DOHH2 (cell line): Measurements from ENCODE around the gene CIC.

Experiments
- H3F3A ChIP-seq: fragments of 200-600 bp; sonication (generic), shearing (Covaris generic); 2 replicates; pipeline ENCODE4 v1.6.0; 2016; ENCODE audit warnings: antibody characterized with exemption, mild to moderate bottlenecking; ENCODE audit not compliant: control insufficient read depth, insufficient read depth
- H3K27ac ChIP-seq: fragments of 200-600 bp; sonication (generic); 2 replicates; pipeline ENCODE4 v1.5.1; 2014; ENCODE audit warnings: low read depth, mild to moderate bottlenecking, low read length, moderate library complexity
- H3K27me3 ChIP-seq: fragments of 200-600 bp; sonication (generic); 2 replicates; pipeline ENCODE4 v1.6.1; 2014; ENCODE audit warnings: mild to moderate bottlenecking, low read length, mixed read lengths; ENCODE audit not compliant: control insufficient read depth
- H3K36me3 ChIP-seq: fragments of 200-600 bp; sonication (generic); 2 replicates; pipeline ENCODE4 v1.6.1; 2014; ENCODE audit warnings: mild to moderate bottlenecking, low read length, moderate library complexity, mixed read lengths; ENCODE audit not compliant: control insufficient read depth
- H3K4me1 ChIP-seq: fragments of 200-600 bp; sonication (generic); 2 replicates; pipeline ENCODE4 v1.6.1; 2014; ENCODE audit warnings: mild to moderate bottlenecking, low read length, mixed read lengths; ENCODE audit not compliant: control insufficient read depth
- H3K4me2 ChIP-seq: fragments of 200-600 bp; sonication (generic); 2 replicates; pipeline ENCODE4 v1.6.0; 2014; ENCODE audit warnings: mild to moderate bottlenecking, low read length, moderate library complexity
- H3K4me3 ChIP-seq: fragments of 200-600 bp; sonication (generic); 2 replicates; pipeline ENCODE4 v1.5.1; 2014; ENCODE audit warnings: mild to moderate bottlenecking, low read length, mixed read lengths
- H3K79me2 ChIP-seq: fragments of 200-600 bp; sonication (generic); 2 replicates; pipeline ENCODE4 v1.6.1; 2014; ENCODE audit warnings: mild to moderate bottlenecking, low read length, mixed read lengths; ENCODE audit not compliant: control insufficient read depth
- H3K9me2 ChIP-seq: fragments of 200-600 bp; sonication (generic); replicated peaks from 2 replicates; pipeline ENCODE4 v1.6.1; 2014; ENCODE audit warnings: mild to moderate bottlenecking, low read length, mixed read lengths; ENCODE audit not compliant: control insufficient read depth
- H3K9me3 ChIP-seq: fragments of 200-600 bp; sonication (generic); 2 replicates; pipeline ENCODE4 v1.6.1; 2014; ENCODE audit warnings: antibody characterized with exemption, low read length, mixed read lengths; ENCODE audit not compliant: control insufficient read depth, insufficient read depth
- H4K20me1 ChIP-seq: fragments of 200-600 bp; sonication (generic); 2 replicates; pipeline ENCODE4 v1.6.0; 2014; ENCODE audit warnings: low read depth, mild to moderate bottlenecking, antibody characterized with exemption, low read length, moderate library complexity; ENCODE audit not compliant: control insufficient read depth, insufficient read depth
- EZH2phosphoT487 ChIP-seq: fragments of 200-600 bp; sonication (generic); IDR thresholded peaks from 2 replicates; pipeline ENCODE4 v1.6.1; 2017; ENCODE audit warnings: borderline replicate concordance, mild to moderate bottlenecking, antibody characterized with exemption, low read length, moderate library complexity, mixed read lengths
- TF ChIP-seq, protein P1 (sequence below): fragments of 200-600 bp; sonication (generic); IDR thresholded peaks from one replicate; pipeline ENCODE4 v1.5.1; 2014; ENCODE audit warnings: antibody characterized with exemption, mild to moderate bottlenecking, low read depth, low read length; ENCODE audit not compliant: poor library complexity, severe bottlenecking

Gene CIC

GRCh38 chr19:42250183-42250665 is 18.8 kb upstream of the CIC start:
- Histone ChIP-seq H3K27me3 (no peaks in the 10 kb centered on the region), H3K4me2 (no peak overlapping the region), H3K79me2 (peaks cover 52% of the 10 kb centered on the region), H3F3A (peaks cover 13% of the 10 kb centered on the region), H3K4me1 (peaks cover 27% of the 10 kb centered on the region), H3K9me2 (no peaks in the 10 kb centered on the region), H3K4me3 (no peak overlapping the region), H3K27ac (no peak overlapping the region), H3K36me3 (peaks cover 60% of the 10 kb centered on the region), H4K20me1 (no peaks in the 10 kb centered on the region; the same call in 1 of the 2 replicates), H3K9me3 (no peaks in the 10 kb centered on the region)
- no peak for TF ChIP-seq EZH2phosphoT487
- TF ChIP-seq, protein P1, sequence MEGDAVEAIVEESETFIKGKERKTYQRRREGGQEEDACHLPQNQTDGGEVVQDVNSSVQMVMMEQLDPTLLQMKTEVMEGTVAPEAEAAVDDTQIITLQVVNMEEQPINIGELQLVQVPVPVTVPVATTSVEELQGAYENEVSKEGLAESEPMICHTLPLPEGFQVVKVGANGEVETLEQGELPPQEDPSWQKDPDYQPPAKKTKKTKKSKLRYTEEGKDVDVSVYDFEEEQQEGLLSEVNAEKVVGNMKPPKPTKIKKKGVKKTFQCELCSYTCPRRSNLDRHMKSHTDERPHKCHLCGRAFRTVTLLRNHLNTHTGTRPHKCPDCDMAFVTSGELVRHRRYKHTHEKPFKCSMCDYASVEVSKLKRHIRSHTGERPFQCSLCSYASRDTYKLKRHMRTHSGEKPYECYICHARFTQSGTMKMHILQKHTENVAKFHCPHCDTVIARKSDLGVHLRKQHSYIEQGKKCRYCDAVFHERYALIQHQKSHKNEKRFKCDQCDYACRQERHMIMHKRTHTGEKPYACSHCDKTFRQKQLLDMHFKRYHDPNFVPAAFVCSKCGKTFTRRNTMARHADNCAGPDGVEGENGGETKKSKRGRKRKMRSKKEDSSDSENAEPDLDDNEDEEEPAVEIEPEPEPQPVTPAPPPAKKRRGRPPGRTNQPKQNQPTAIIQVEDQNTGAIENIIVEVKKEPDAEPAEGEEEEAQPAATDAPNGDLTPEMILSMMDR, result no peak

DNA sequence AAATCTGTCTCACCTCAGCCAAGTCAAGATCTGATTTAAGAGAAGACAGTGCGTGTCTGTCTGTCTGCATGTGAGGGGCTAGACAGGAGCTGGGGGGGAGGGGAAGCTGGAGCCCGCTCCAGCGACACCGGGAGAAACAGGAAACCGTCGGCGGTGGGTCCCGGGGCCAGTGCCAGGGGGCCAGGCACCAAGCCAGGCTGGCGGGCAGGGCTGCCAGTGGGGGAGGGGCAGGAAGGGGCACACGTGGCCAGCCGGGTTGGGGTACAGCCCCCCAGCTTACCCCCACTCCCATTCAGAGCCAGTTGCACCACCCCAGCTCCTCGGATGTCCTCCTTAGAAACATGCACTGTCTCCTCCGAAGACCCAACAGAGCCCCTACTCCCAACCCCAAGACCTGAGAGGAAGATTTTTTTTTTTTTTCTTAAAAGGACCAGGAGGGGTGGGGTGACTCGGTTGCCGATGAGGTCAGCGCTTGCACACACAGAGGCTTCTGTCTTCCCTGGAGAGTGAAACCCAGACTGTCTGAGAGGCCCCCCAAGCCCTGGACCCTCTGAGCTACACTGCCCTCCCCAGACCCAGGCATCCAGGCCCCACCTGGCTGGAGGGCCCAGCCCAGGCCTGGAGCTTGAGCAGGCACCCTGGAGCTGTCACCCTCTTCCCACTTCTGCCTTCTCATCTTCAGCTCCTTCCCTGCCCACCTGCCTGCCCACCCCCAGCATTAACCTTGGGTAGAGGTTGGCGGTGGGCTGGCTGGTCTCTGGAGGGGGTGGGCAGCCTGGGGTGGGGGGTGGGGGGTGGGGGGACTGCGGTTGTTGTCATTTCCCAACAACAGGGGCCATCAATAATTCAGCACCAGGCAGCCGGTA is 18.2 kb upstream of the CIC start:
- Histone ChIP-seq H3K36me3 (peaks cover 60% of the 10 kb centered on the region), H3K27ac (no peak overlapping the region), H3K9me2 (no peaks in the 10 kb centered on the region), H3F3A (peaks cover 8% of the 10 kb centered on the region), H3K9me3 (no peaks in the 10 kb centered on the region), H3K4me3 (no peak overlapping the region), H3K79me2 (peaks cover 52% of the 10 kb centered on the region), H4K20me1 (no peaks in the 10 kb centered on the region; the same call in 1 of the 2 replicates), H3K4me2 (no peak overlapping the region), H3K27me3 (peaks cover 3% of the 10 kb centered on the region; the same call in 1 of the 2 replicates), H3K4me1 (peaks cover 29% of the 10 kb centered on the region)
- no peak for TF ChIP-seq EZH2phosphoT487
- TF ChIP-seq, protein P1, result no peak

GRCh38 chr19:42251572-42252358 is 17.3 kb upstream of the CIC start:
- H3F3A ChIP-seq, result no peaks in the 10 kb centered on the region
- no peaks in the 10 kb centered on the region for H3K9me3 ChIP-seq
- no peak for TF ChIP-seq EZH2phosphoT487
- TF ChIP-seq, protein P1, result no peak
- no peaks in the 10 kb centered on the region; the same call in 1 of the 2 replicates for H4K20me1 ChIP-seq
- peak overlapping the region; percentile 30; the same call in 1 of the 2 replicates for H3K4me2 ChIP-seq
- peaks cover 29% of the 10 kb centered on the region for H3K4me1 ChIP-seq
- no peaks in the 10 kb centered on the region for H3K9me2 ChIP-seq
- H3K27me3 ChIP-seq, result peaks cover 8% of the 10 kb centered on the region
- peaks cover 52% of the 10 kb centered on the region for H3K79me2 ChIP-seq
- H3K4me3 ChIP-seq, result peak overlapping the region; percentile 11; the same call in 1 of the 2 replicates
- no peak overlapping the region for H3K27ac ChIP-seq
- peaks cover 52% of the 10 kb centered on the region for H3K36me3 ChIP-seq
